Calu3 (cell line): Measurements from ENCODE around the gene SELENOF. TPM values are rescaled to one million over a fixed set of nuclear protein-coding genes. Genes with fewer than 3 reads are reported as not detected.

Source experiments
- BruUV-seq: library from RNA; stranded (reverse); fragments of 400-500 nt; replicated peaks from 2 replicates; lab custom pipeline; 2021; lab: Mats Ljungman, UMichigan
- CTCF ChIA-PET: fragments of 300-600 bp; sonication (Branson Sonifier 250); formaldehyde crosslinking; loops from one replicate; lab custom pipeline; 2022; ENCODE audit warnings: antibody characterized with exemption; lab: Charles Lee
- DNase-seq: peaks from one replicate; pipeline ENCODE4 v3.0.0; 2022
- H3K27ac Mint-ChIP-seq: one replicate; pipeline ENCODE4 v1.8.0; 2022; ENCODE audit warnings: mixed read lengths; ENCODE audit not compliant: unreplicated experiment
- H3K27me3 Mint-ChIP-seq: one replicate; pipeline ENCODE4 v1.8.0; 2022; ENCODE audit warnings: mixed read lengths; ENCODE audit not compliant: unreplicated experiment
- H3K36me3 Mint-ChIP-seq: one replicate; pipeline ENCODE4 v1.8.0; 2022; ENCODE audit warnings: mild to moderate bottlenecking, moderate library complexity, mixed read lengths; ENCODE audit not compliant: insufficient read depth, unreplicated experiment
- H3K4me1 Mint-ChIP-seq: one replicate; pipeline ENCODE4 v1.8.0; 2022; ENCODE audit warnings: mild to moderate bottlenecking, low read depth, mixed read lengths; ENCODE audit not compliant: unreplicated experiment
- H3K4me3 Mint-ChIP-seq: one replicate; pipeline ENCODE4 v1.8.0; 2022; ENCODE audit warnings: mild to moderate bottlenecking, low read depth, moderate library complexity, mixed read lengths; ENCODE audit not compliant: unreplicated experiment
- H3K9me3 Mint-ChIP-seq: one replicate; pipeline ENCODE4 v1.8.0; 2022; ENCODE audit warnings: low read depth, mixed read lengths; ENCODE audit not compliant: unreplicated experiment
- intact Hi-C: fragments of 100-400 bp; cut with micrococcal nuclease; formaldehyde crosslinking; loops from one replicate; pipeline ENCODE4 v1.10.0; 2022; ENCODE audit not compliant: unreplicated experiment
- total RNA-seq: library from RNA; stranded (reverse); gene quantifications from 2 replicates; pipeline ENCODE4 v1.2.3, GENCODE V29; 2022
- TF ChIP-seq, protein P1 (sequence below): fragments of 200-600 bp; IDR thresholded peaks from one replicate; pipeline ENCODE4 v1.8.0; 2022; ENCODE audit warnings: antibody characterized with exemption; ENCODE audit not compliant: unreplicated experiment

Gene SELENOF
- total RNA-seq, 1 experiment from 2014 or later = 296 TPM

DNA sequence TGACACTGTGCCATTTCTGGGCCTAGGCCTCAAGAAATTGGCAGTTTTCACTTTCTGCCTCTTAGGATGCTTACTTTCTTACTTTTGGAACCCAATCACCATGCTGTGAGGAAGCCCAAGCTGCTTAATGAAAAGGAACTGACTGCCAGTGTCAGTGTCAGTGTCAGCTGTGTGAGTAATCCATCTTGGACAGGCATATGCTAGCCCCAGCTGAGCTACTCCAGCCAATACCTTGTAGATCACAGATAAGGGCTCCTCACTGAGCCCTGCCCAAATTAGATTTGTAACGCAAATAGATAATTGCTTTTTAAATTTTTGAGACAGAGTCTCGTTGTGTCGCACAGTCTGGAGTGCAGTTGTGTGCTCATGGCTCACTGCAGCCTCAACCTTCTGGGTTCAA is 59.6 kb downstream of the SELENOF start:
- TF ChIP-seq, protein P1, sequence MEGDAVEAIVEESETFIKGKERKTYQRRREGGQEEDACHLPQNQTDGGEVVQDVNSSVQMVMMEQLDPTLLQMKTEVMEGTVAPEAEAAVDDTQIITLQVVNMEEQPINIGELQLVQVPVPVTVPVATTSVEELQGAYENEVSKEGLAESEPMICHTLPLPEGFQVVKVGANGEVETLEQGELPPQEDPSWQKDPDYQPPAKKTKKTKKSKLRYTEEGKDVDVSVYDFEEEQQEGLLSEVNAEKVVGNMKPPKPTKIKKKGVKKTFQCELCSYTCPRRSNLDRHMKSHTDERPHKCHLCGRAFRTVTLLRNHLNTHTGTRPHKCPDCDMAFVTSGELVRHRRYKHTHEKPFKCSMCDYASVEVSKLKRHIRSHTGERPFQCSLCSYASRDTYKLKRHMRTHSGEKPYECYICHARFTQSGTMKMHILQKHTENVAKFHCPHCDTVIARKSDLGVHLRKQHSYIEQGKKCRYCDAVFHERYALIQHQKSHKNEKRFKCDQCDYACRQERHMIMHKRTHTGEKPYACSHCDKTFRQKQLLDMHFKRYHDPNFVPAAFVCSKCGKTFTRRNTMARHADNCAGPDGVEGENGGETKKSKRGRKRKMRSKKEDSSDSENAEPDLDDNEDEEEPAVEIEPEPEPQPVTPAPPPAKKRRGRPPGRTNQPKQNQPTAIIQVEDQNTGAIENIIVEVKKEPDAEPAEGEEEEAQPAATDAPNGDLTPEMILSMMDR = no peak
- CTCF ChIA-PET = no interaction called here
- Mint-ChIP-seq H3K27me3 (no peaks in the 10 kb centered on the region), H3K4me3 (no peak overlapping the region), H3K27ac (no peak overlapping the region), H3K36me3 (no peaks in the 10 kb centered on the region), H3K4me1 (peaks cover 8% of the 10 kb centered on the region), H3K9me3 (no peaks in the 10 kb centered on the region)
- intact Hi-C loops = no loop called here
- BruUV-seq = no TSS peak
- no peak for DNase-seq

DNA sequence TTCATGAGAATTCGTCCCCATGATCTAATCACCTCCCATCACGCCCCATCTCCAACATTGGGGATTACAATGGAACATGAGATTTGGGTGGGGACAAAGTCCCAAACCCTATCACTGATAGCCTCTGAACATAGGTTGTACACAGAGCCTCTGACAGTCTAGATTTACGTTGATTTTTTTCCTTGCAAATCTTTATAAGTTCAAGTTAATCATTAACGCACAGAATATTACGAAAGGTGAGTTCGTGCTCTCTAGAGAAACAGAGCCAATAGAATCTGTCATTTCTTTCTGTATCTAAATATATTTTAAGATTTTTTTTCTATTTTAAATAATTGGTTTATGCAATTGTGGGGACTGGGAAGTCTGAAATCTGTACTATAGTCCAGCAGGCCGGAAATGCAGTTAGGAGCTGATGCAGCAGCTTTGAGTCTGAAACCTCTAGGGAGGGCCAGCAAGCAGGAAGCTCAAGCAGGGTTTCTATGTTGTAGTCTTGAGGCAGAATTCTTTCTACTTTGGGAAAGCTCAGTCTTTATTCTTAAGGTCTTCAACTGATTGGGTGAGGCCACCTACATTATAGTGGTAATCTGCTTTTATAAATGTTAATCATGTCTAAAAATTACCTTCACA is 61.0 kb downstream of the SELENOF start:
- BruUV-seq = no TSS peak
- CTCF ChIA-PET = no interaction called here
- TF ChIP-seq, protein P1 = no peak
- Mint-ChIP-seq H3K36me3 (no peaks in the 10 kb centered on the region), H3K9me3 (no peaks in the 10 kb centered on the region), H3K4me1 (peaks cover 8% of the 10 kb centered on the region), H3K27ac (no peak overlapping the region), H3K4me3 (no peak overlapping the region), H3K27me3 (no peaks in the 10 kb centered on the region)
- DNase-seq = peak; percentile 12
- intact Hi-C loops = no loop called here

DNA sequence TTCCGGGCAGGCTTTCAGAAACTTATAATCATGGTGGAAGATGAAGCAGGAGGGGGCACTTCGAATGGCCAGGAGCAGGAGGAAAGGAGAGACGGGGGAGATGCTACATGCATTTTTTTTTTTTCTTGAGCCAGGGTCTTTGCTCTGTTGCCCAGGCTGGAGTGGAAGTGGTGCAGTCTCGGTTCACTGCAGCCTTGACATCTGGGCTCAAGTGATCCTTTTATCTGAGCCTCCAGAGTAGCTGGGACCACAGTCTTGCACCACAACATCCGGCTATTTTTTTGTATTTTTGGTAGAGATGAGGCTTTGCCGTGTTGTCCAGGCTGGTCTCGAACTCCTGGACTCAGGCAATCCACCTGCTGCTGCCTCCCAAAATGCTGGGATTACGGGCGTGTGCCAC is 61.6 kb downstream of the SELENOF start:
- Mint-ChIP-seq H3K27me3 (no peaks in the 10 kb centered on the region), H3K4me3 (no peak overlapping the region), H3K36me3 (no peaks in the 10 kb centered on the region), H3K9me3 (no peaks in the 10 kb centered on the region), H3K27ac (no peak overlapping the region), H3K4me1 (peaks cover 8% of the 10 kb centered on the region)
- intact Hi-C loops = no loop called here
- TF ChIP-seq, protein P1 = no peak
- CTCF ChIA-PET = no interaction called here
- BruUV-seq = no TSS peak
- no peak for DNase-seq

DNA sequence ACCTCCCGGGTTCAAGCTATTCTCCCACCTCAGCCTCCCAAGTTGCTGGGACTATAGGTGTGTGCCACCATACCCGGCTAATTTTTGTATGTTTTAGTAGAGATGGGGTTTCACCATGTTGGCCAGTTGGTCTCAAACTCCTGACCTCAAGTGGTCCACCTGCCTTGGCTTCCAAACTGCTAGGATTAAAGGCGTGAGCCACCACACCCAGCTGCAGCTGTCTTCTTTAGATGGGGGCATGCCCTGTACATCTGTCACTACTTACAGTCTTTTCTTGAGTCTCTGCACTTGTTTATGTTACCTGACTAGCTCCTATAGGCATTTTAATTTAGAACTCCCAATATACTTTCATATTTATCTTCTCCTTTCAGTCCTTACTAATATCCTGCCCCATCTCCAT is 64.2 kb downstream of the SELENOF start:
- BruUV-seq = no TSS peak
- intact Hi-C loops = no loop called here
- DNase-seq = no peak
- peaks cover 8% of the 10 kb centered on the region for H3K4me1 Mint-ChIP-seq
- H3K27me3 Mint-ChIP-seq = no peaks in the 10 kb centered on the region
- H3K4me3 Mint-ChIP-seq = no peak overlapping the region
- no peak overlapping the region for H3K27ac Mint-ChIP-seq
- CTCF ChIA-PET = no interaction called here
- TF ChIP-seq, protein P1 = no peak
- peaks cover 2% of the 10 kb centered on the region for H3K9me3 Mint-ChIP-seq
- no peaks in the 10 kb centered on the region for H3K36me3 Mint-ChIP-seq
